Measurements from ENCODE around the gene TMEM163.

TMEM163 gene

GRCh38 chr2:134728163-134728562 lies 9.4 kb upstream of the TMEM163 start:
- Histone ChIP-seq H3F3A (ENCODE audit: control insufficient read depth, insufficient read depth) (no peaks in the 10 kb centered on the region), H3K9me2 (replicated peaks; ENCODE audit: control insufficient read depth, low read length) (no peaks in the 10 kb centered on the region), H3K79me2 (ENCODE audit: control insufficient read depth, low read length) (no peaks in the 10 kb centered on the region), H3K27ac (ENCODE audit: low read depth, low read length) (no peak overlapping the region), H4K20me1 (ENCODE audit: control insufficient read depth, insufficient read depth, low read depth, low read length) (no peaks in the 10 kb centered on the region), H3K9me3 (ENCODE audit: control insufficient read depth, insufficient read depth, low read length) (no peaks in the 10 kb centered on the region), H3K4me3 (ENCODE audit: low read length) (no peak overlapping the region), H3K4me1 (ENCODE audit: control insufficient read depth, low read length) (peaks cover 5% of the 10 kb centered on the region), H3K4me2 (ENCODE audit: low read length) (no peak overlapping the region), H3K36me3 (ENCODE audit: control insufficient read depth, low read length) (no peaks in the 10 kb centered on the region), H3K27me3 (ENCODE audit: control insufficient read depth, low read length) (no peaks in the 10 kb centered on the region)
- no peak for TF ChIP-seq EZH2phosphoT487 (IDR thresholded peaks at IDR 0.05; ENCODE audit: borderline replicate concordance, low read length)
- TF ChIP-seq CTCF (IDR thresholded peaks at IDR 0.05; ENCODE audit: low read depth, low read length, poor library complexity, severe bottlenecking) = no peak

GRCh38 chr2:134727385-134727784 lies 8.6 kb upstream of the TMEM163 start:
- H3K4me1 ChIP-seq (ENCODE audit: control insufficient read depth, low read length) = peaks cover 5% of the 10 kb centered on the region
- no peaks in the 10 kb centered on the region for H3K79me2 ChIP-seq (ENCODE audit: control insufficient read depth, low read length)
- H3K4me2 ChIP-seq (ENCODE audit: low read length) = no peak overlapping the region
- H3K9me3 ChIP-seq (ENCODE audit: control insufficient read depth, insufficient read depth, low read length) = no peaks in the 10 kb centered on the region
- H3K4me3 ChIP-seq (ENCODE audit: low read length) = no peak overlapping the region
- no peaks in the 10 kb centered on the region for H3K9me2 ChIP-seq (replicated peaks; ENCODE audit: control insufficient read depth, low read length)
- H3K27me3 ChIP-seq (ENCODE audit: control insufficient read depth, low read length) = no peaks in the 10 kb centered on the region
- TF ChIP-seq CTCF (IDR thresholded peaks at IDR 0.05; ENCODE audit: low read depth, low read length, poor library complexity, severe bottlenecking) (no peak), EZH2phosphoT487 (IDR thresholded peaks at IDR 0.05; ENCODE audit: borderline replicate concordance, low read length) (no peak)
- H3K27ac ChIP-seq (ENCODE audit: low read depth, low read length) = no peak overlapping the region
- no peaks in the 10 kb centered on the region for H3K36me3 ChIP-seq (ENCODE audit: control insufficient read depth, low read length)
- H4K20me1 ChIP-seq (ENCODE audit: control insufficient read depth, insufficient read depth, low read depth, low read length) = no peaks in the 10 kb centered on the region
- no peaks in the 10 kb centered on the region for H3F3A ChIP-seq (ENCODE audit: control insufficient read depth, insufficient read depth)

GRCh38 chr2:134726645-134727044 lies 7.8 kb upstream of the TMEM163 start:
- Histone ChIP-seq H3F3A (ENCODE audit: control insufficient read depth, insufficient read depth) (no peaks in the 10 kb centered on the region), H3K27me3 (ENCODE audit: control insufficient read depth, low read length) (no peaks in the 10 kb centered on the region), H3K4me2 (ENCODE audit: low read length) (no peak overlapping the region), H3K36me3 (ENCODE audit: control insufficient read depth, low read length) (no peaks in the 10 kb centered on the region), H3K9me3 (ENCODE audit: control insufficient read depth, insufficient read depth, low read length) (no peaks in the 10 kb centered on the region), H3K79me2 (ENCODE audit: control insufficient read depth, low read length) (no peaks in the 10 kb centered on the region), H3K4me3 (ENCODE audit: low read length) (no peak overlapping the region), H3K27ac (ENCODE audit: low read depth, low read length) (no peak overlapping the region), H4K20me1 (ENCODE audit: control insufficient read depth, insufficient read depth, low read depth, low read length) (no peaks in the 10 kb centered on the region), H3K9me2 (replicated peaks; ENCODE audit: control insufficient read depth, low read length) (no peaks in the 10 kb centered on the region), H3K4me1 (ENCODE audit: control insufficient read depth, low read length) (peaks cover 5% of the 10 kb centered on the region)
- TF ChIP-seq EZH2phosphoT487 (IDR thresholded peaks at IDR 0.05; ENCODE audit: borderline replicate concordance, low read length) = no peak
- no peak for TF ChIP-seq CTCF (IDR thresholded peaks at IDR 0.05; ENCODE audit: low read depth, low read length, poor library complexity, severe bottlenecking)

- TF ChIP-seq EZH2phosphoT487 (IDR thresholded peaks at IDR 0.05; ENCODE audit: borderline replicate concordance, low read length) (no peak), CTCF (IDR thresholded peaks at IDR 0.05; ENCODE audit: low read depth, low read length, poor library complexity, severe bottlenecking) (no peak)
- H3K27me3 ChIP-seq (ENCODE audit: control insufficient read depth, low read length) = peaks cover 2% of the 10 kb centered on the region
- peaks cover 5% of the 10 kb centered on the region for H3K4me1 ChIP-seq (ENCODE audit: control insufficient read depth, low read length)
- H3K36me3 ChIP-seq (ENCODE audit: control insufficient read depth, low read length) = no peaks in the 10 kb centered on the region
- H3K27ac ChIP-seq (ENCODE audit: low read depth, low read length) = no peak overlapping the region
- H3K4me3 ChIP-seq (ENCODE audit: low read length) = no peak overlapping the region
- H3F3A ChIP-seq (ENCODE audit: control insufficient read depth, insufficient read depth) = no peaks in the 10 kb centered on the region
- H3K9me2 ChIP-seq (replicated peaks; ENCODE audit: control insufficient read depth, low read length) = no peaks in the 10 kb centered on the region
- H4K20me1 ChIP-seq (ENCODE audit: control insufficient read depth, insufficient read depth, low read depth, low read length) = no peaks in the 10 kb centered on the region
- no peaks in the 10 kb centered on the region for H3K9me3 ChIP-seq (ENCODE audit: control insufficient read depth, insufficient read depth, low read length)
- no peak overlapping the region for H3K4me2 ChIP-seq (ENCODE audit: low read length)
- no peaks in the 10 kb centered on the region for H3K79me2 ChIP-seq (ENCODE audit: control insufficient read depth, low read length)
Measured at GRCh38 chr2:134725876-134726275, 7.1 kb upstream of the TMEM163 start.

All from DOHH2 (cell line).